PFSK-1 (cell line): ENCODE measurements around the gene ISL2.

Experiments used
- POLR2AphosphoS5 ChIP-seq: IDR thresholded peaks from 2 replicates; pipeline ENCODE4 v1.6.1; 2012; ENCODE audit warnings: low read depth, mild to moderate bottlenecking, control low read depth, low read length, moderate library complexity
- REST ChIP-seq, 2 experiments: IDR thresholded peaks; 2 replicates each; pipeline versions ENCODE4 v1.6.1 to v1.8.0; 2011 to 2012; ENCODE audit warnings: low read depth in 2 of 2, low read length in 2 of 2, control low read depth in 1 of 2, inconsistent platforms in 1 of 2, mild to moderate bottlenecking in 1 of 2, moderate library complexity in 1 of 2; ENCODE audit not compliant: insufficient read depth in 1 of 2

DNA sequence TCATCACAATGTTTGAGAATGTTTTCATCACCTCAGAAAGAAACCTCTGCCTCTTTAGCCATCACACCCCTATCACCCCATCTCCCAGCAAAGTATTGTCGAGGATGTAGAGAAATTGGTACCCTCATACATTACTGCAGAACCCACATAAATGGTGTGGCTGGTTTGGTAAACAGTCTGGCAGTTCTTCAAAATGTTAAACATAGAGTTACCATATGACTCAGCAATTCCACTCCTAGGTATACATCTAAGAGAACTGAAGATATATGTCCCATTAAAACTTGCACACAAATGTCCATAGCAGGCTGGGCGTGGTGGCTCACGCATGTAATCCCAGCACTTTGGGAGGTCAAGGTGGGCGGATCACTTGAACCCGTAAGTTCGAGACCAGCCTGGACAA is 16.6 kb upstream of the ISL2 start:
- TF ChIP-seq POLR2AphosphoS5 (no peak), REST (IDR thresholded peaks at IDR 0.05; ENCODE audit: insufficient read depth in 1 of 2, low read depth in 2 of 2, low read length in 2 of 2) (no peak)
